ENCODE data around the gene ANKRD18A.

ANKRD18A gene

GRCh38 chr9:38526591-38526990 lies 93.8 kb downstream of the ANKRD18A start:
- DNase-seq = no peak

GRCh38 chr9:38523121-38523520 lies 97.3 kb downstream of the ANKRD18A start:
- no peak for DNase-seq

- no peak for DNase-seq
Observed at GRCh38 chr9:38521762-38522161, 98.6 kb downstream of the ANKRD18A start.

All from stimulated activated CD4-positive, alpha-beta T cell treated with anti-CD3 and anti-CD28 coated beads, Interleukin-4, amount 100 ng/mL, for 24 hours (primary cell).